HK-2 (cell line): ENCODE measurements around the gene RECQL5.

Experiments used
- DNase-seq: peaks from one replicate; pipeline ENCODE4 v3.0.0-alpha.2; 2018; ENCODE audit not compliant: unreplicated experiment

Gene RECQL5

GRCh38 chr17:75688209-75688825 is 21.4 kb upstream of the RECQL5 start:
- no peak for DNase-seq

GRCh38 chr17:75685499-75685898 is 18.5 kb upstream of the RECQL5 start:
- no peak for DNase-seq

GRCh38 chr17:75684924-75685323 is 18.0 kb upstream of the RECQL5 start:
- DNase-seq: no peak

GRCh38 chr17:75684249-75684648 is 17.3 kb upstream of the RECQL5 start:
- DNase-seq: no peak

- peak; percentile 54 for DNase-seq
Measured at GRCh38 chr17:75683583-75683982, 16.6 kb upstream of the RECQL5 start.

GRCh38 chr17:75681289-75681688 is 14.3 kb upstream of the RECQL5 start:
- no peak for DNase-seq

- no peak for DNase-seq
Measured at GRCh38 chr17:75680431-75680830, 13.5 kb upstream of the RECQL5 start.

- DNase-seq: no peak
Measured at GRCh38 chr17:75679706-75680211, 12.8 kb upstream of the RECQL5 start.

GRCh38 chr17:75676461-75676860 is 9.5 kb upstream of the RECQL5 start:
- DNase-seq: no peak

- DNase-seq: no peak
Measured at GRCh38 chr17:75673487-75673886, 6.5 kb upstream of the RECQL5 start.

GRCh38 chr17:75672011-75672410 is 5.1 kb upstream of the RECQL5 start:
- no peak for DNase-seq

GRCh38 chr17:75670868-75671267 is 3.9 kb upstream of the RECQL5 start:
- DNase-seq: no peak

GRCh38 chr17:75668489-75668888 is 1.5 kb upstream of the RECQL5 start:
- no peak for DNase-seq

- no peak for DNase-seq
Measured at GRCh38 chr17:75667825-75668224, 871 bp upstream of the RECQL5 start.

- DNase-seq: no peak
Measured at GRCh38 chr17:75665981-75666380, 973 bp downstream of the RECQL5 start.

GRCh38 chr17:75664099-75664549 is 2.8 kb downstream of the RECQL5 start:
- no peak for DNase-seq

- no peak for DNase-seq
Measured at GRCh38 chr17:75662511-75662910, 4.4 kb downstream of the RECQL5 start.

- DNase-seq: no peak
Measured at GRCh38 chr17:75661531-75661930, 5.4 kb downstream of the RECQL5 start.

- DNase-seq: no peak
Measured at GRCh38 chr17:75658237-75658636, 8.7 kb downstream of the RECQL5 start.

GRCh38 chr17:75654176-75654575 is 12.8 kb downstream of the RECQL5 start:
- no peak for DNase-seq

- peak; percentile 27 for DNase-seq
Measured at GRCh38 chr17:75652934-75653549, 13.9 kb downstream of the RECQL5 start.

- no peak for DNase-seq
Measured at GRCh38 chr17:75652341-75652740, 14.6 kb downstream of the RECQL5 start.

- DNase-seq: no peak
Measured at GRCh38 chr17:75650874-75651273, 16.1 kb downstream of the RECQL5 start.

GRCh38 chr17:75649687-75650086 is 17.3 kb downstream of the RECQL5 start:
- no peak for DNase-seq
